Cardiac septum (tissue), 1 donor: ENCODE measurements around the gene TTLL4. TPM values are rescaled to one million over a fixed set of nuclear protein-coding genes. Genes with fewer than 3 reads are reported as not detected.
"Not testable (repeated sequence)": the region's sequence is repeated elsewhere in the genome, so short reads cannot be mapped to it uniquely, and the experiment has no call there.

Experiments used
- DNase-seq: peaks from one replicate; pipeline ENCODE4 v3.0.0-alpha.2; 2020; ENCODE audit warnings: low spot score
- intact Hi-C: fragments of 100-400 bp; cut with DNase I; formaldehyde crosslinking; loops from one replicate; pipeline ENCODE4 v1.14.0; 2022
- long read RNA-seq: library from polyadenylated mRNA; unstranded; transcript quantifications from one replicate; pipeline ENCODE4 v2.0.0, GENCODE V29; 2021
- total RNA-seq: library from RNA; stranded (reverse); fragmentation: NEBNext Ultra II Directional; extraction: Animal tissue kit (Norgen Biotek cat#: 25700); gene quantifications from one replicate; pipeline ENCODE4 v1.2.1, GENCODE V29; 2021
- donor health status: DM: no; HTN: no; CAD: no.

Gene TTLL4
- 8.6 TPM for total RNA-seq
- long read RNA-seq, partial matches to known transcripts: 0 of 2 reads
- long read RNA-seq, other reads (novel, unspliced or antisense): 1 of 2 reads

- peak; percentile 99 for DNase-seq
- intact Hi-C loops: loop anchor here (1.0 to 5.0 kb wide), 3 partner anchors 71 to 136 kb away; partner anchors contain the start of genes CYP27A1 and PRKAG3
These were observed at the start of gene TTLL4 for GRCh38 chr2:218710687-218711549. Gene TTLL4 (plus strand): TSS chr2:218710835. CDS start chr2:218737677, 26,842 bp downstream.

- intact Hi-C loops: no loop called here
- DNase-seq: no peak
These were observed 48.3 kb upstream of the TTLL4 start for GRCh38 chr2:218662377-218662776.

- DNase-seq: no peak
- intact Hi-C loops: no loop called here
These were observed 47.8 kb upstream of the TTLL4 start for GRCh38 chr2:218662827-218663226.

- no peak for DNase-seq
- intact Hi-C loops: no loop called here
These were observed 46.7 kb upstream of the TTLL4 start for GRCh38 chr2:218663901-218664300.

- intact Hi-C loops: no loop called here
- DNase-seq: no peak
These were observed 46.0 kb upstream of the TTLL4 start for GRCh38 chr2:218664653-218665052.

GRCh38 chr2:218671097-218671653, 39.5 kb upstream of the TTLL4 start:
- intact Hi-C loops: no loop called here

GRCh38 chr2:218671654-218672566, 38.7 kb upstream of the TTLL4 start, which contains the start of the genes RNF25 and STK36:
Gene RNF25 (minus strand): TSS chr2:218672002. CDS start chr2:218671970, 32 bp downstream.
Gene STK36 (plus strand): TSS chr2:218672086. CDS start chr2:218672830, 744 bp downstream.
- intact Hi-C loops: no loop called here
- DNase-seq: peak; percentile 94

More at GRCh38 chr2:218671097-218671653, 39.5 kb upstream of the TTLL4 start:
- no peak for DNase-seq

- intact Hi-C loops: no loop called here
- peak; percentile 7 for DNase-seq
These were observed 31.5 kb upstream of the TTLL4 start for GRCh38 chr2:218679119-218679518.

GRCh38 chr2:218680061-218680460, 30.6 kb upstream of the TTLL4 start:
- no peak for DNase-seq
- intact Hi-C loops: no loop called here

GRCh38 chr2:218687400-218688060, 23.1 kb upstream of the TTLL4 start:
- intact Hi-C loops: loop anchor here (5.0 kb wide), 1 partner anchor 160 kb away; no protein-coding TSS in a partner anchor
- not testable (repeated sequence) for DNase-seq

- no peak for DNase-seq
- intact Hi-C loops: no loop called here
These were observed 19.4 kb upstream of the TTLL4 start for GRCh38 chr2:218691234-218691633.

GRCh38 chr2:218694405-218695145, 16.1 kb upstream of the TTLL4 start:
- intact Hi-C loops: no loop called here
- DNase-seq: no peak

GRCh38 chr2:218698885-218699284, 11.8 kb upstream of the TTLL4 start:
- no peak for DNase-seq
- intact Hi-C loops: no loop called here

- intact Hi-C loops: no loop called here
- no peak for DNase-seq
These were observed 8.8 kb upstream of the TTLL4 start for GRCh38 chr2:218701806-218702205.

- DNase-seq: no peak
- intact Hi-C loops: no loop called here
These were observed 7.3 kb upstream of the TTLL4 start for GRCh38 chr2:218703341-218703740.

- DNase-seq: no peak
- intact Hi-C loops: no loop called here
These were observed 2.5 kb upstream of the TTLL4 start for GRCh38 chr2:218708086-218708485.

- DNase-seq: no peak
- intact Hi-C loops: loop anchor here (5.0 kb wide), 2 partner anchors 72 to 122 kb away; partner anchors contain the start of genes CYP27A1 and PRKAG3
These were observed 727 bp upstream of the TTLL4 start for GRCh38 chr2:218709908-218710307.

- intact Hi-C loops: loop anchor here (5.0 kb wide), 2 partner anchors 72 to 122 kb away; partner anchors contain the start of genes CYP27A1 and PRKAG3
- no peak for DNase-seq
These were observed 325 bp upstream of the TTLL4 start for GRCh38 chr2:218710334-218710686.
